ENCODE measurements around the gene CNIH2. TPM values are rescaled to one million over a fixed set of nuclear protein-coding genes. Genes with fewer than 3 reads are reported as not detected.

Gene CNIH2
- total RNA-seq, 1 donor from 2014 or later = not detected

GRCh38 chr11:66332371-66333219, 54.6 kb downstream of the CNIH2 start:
- ATAC-seq (no peak), DNase-seq (ENCODE audit: missing footprints) (peak; percentile 31)
- intact Hi-C loops (cut with DNase I) = no loop called here

GRCh38 chr11:66333220-66333877, 55.4 kb downstream of the CNIH2 start:
- ATAC-seq (no peak), DNase-seq (ENCODE audit: missing footprints) (peak; percentile 51)
- intact Hi-C loops (cut with DNase I) = no loop called here

Other genes starting within 250 kb of the CNIH2 start
- gene GAL3ST3, start 229.0 kb upstream of the CNIH2 start, total RNA-seq = 1.5 TPM
- gene SF3B2, start 225.8 kb upstream of the CNIH2 start, total RNA-seq = 71.8 TPM
- gene PACS1, start 207.9 kb upstream of the CNIH2 start, total RNA-seq = 50.7 TPM
- gene KLC2, start 20.5 kb upstream of the CNIH2 start, total RNA-seq = 35.3 TPM
- gene RAB1B, start 9.5 kb upstream of the CNIH2 start, total RNA-seq = 125 TPM
- gene YIF1A, start 11.0 kb downstream of the CNIH2 start, total RNA-seq = 48.7 TPM
- 0.14 TPM for gene TMEM151A, start 13.7 kb downstream of the CNIH2 start, total RNA-seq
- gene CD248, start 38.9 kb downstream of the CNIH2 start, total RNA-seq = 26.7 TPM
- 1.6 TPM for gene RIN1, start 58.3 kb downstream of the CNIH2 start, total RNA-seq
- 14.6 TPM for gene BRMS1, start 66.9 kb downstream of the CNIH2 start, total RNA-seq
- gene B4GAT1, start 69.5 kb downstream of the CNIH2 start, total RNA-seq = 49.0 TPM
- gene SLC29A2, start 93.6 kb downstream of the CNIH2 start, total RNA-seq = 16.8 TPM
- gene NPAS4, start 142.9 kb downstream of the CNIH2 start, total RNA-seq = not detected
- 58.7 TPM for gene MRPL11, start 160.7 kb downstream of the CNIH2 start, total RNA-seq
- 8.4 TPM for gene PELI3, start 188.7 kb downstream of the CNIH2 start, total RNA-seq
- gene DPP3, start 202.3 kb downstream of the CNIH2 start, total RNA-seq = 15.8 TPM
- gene BBS1, start 232.5 kb downstream of the CNIH2 start, total RNA-seq = 20.9 TPM

Measured in Right ventricle myocardium inferior (tissue), 1 donor.